Right ventricle myocardium superior (tissue), 1 donor: ENCODE results near the gene BICC1. TPM values are rescaled to one million over a fixed set of nuclear protein-coding genes. Genes with fewer than 3 reads are reported as not detected.
A peak's percentile ranks its signal among the peaks of the same experiment; 100 is the strongest.
"Not testable (repeated sequence)": the region's sequence is repeated elsewhere in the genome, so short reads cannot be mapped to it uniquely, and the experiment has no call there.

ENCODE experiments used
- ATAC-seq: fragments of 200-7000 bp; cut with Tn5 transposase; one replicate; pipeline ENCODE4 v1.9.1; 2020; ENCODE audit warnings: mild to moderate bottlenecking; ENCODE audit not compliant: poor library complexity
- DNase-seq: peaks from one replicate; pipeline ENCODE4 v3.0.0-alpha.2; 2020
- intact Hi-C: fragments of 100-400 bp; cut with DNase I; formaldehyde crosslinking; loops from one replicate; pipeline ENCODE4 v1.11.2; 2022
- total RNA-seq: library from RNA; stranded (reverse); fragmentation: NEBNext Ultra II Directional; extraction: Animal tissue kit (Norgen Biotek cat#: 25700); gene quantifications from one replicate; pipeline ENCODE4 v1.2.1, GENCODE V29; 2021
- donor health status: DM: no; HTN: yes; CAD: no; lungs with severe emphysema.

BICC1 gene
- total RNA-seq, 1 donor from 2014 or later, result 6.1 TPM

- DNase-seq, result no peak
- intact Hi-C loops, result no loop called here
- ATAC-seq, result no peak
Measured at GRCh38 chr10:58585435-58585834, 72.8 kb downstream of the BICC1 start.

GRCh38 chr10:58586282-58587245, 73.9 kb downstream of the BICC1 start:
- intact Hi-C loops, result no loop called here
- DNase-seq (no peak), ATAC-seq (no peak)

DNA sequence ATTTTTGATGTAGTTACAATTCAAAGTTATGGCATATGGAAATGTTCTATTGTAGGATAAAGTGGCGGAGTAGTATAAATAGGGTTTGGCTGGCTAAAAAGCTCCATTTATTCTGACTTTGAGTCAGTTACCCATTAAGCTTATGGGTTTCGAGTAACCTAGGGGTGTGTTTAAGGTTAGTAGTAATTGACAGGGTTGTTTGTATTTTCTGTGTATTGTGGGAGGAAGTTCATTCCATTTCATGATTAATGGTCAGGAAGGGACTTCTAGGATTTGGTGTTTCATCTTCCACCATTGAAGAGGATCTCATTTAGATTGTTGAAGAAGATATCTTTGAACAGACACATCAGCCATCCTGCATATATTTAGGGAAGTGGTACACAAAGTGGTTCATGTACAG, 75.0 kb downstream of the BICC1 start:
- ATAC-seq, result no peak
- DNase-seq, result no peak
- intact Hi-C loops, result no loop called here

GRCh38 chr10:58588673-58589265, 76.1 kb downstream of the BICC1 start:
- DNase-seq (peak; percentile 49), ATAC-seq (no peak)
- intact Hi-C loops, result no loop called here

GRCh38 chr10:58590152-58590840, 77.6 kb downstream of the BICC1 start:
- ATAC-seq (peak; percentile 88), DNase-seq (no peak)
- intact Hi-C loops, result no loop called here

DNA sequence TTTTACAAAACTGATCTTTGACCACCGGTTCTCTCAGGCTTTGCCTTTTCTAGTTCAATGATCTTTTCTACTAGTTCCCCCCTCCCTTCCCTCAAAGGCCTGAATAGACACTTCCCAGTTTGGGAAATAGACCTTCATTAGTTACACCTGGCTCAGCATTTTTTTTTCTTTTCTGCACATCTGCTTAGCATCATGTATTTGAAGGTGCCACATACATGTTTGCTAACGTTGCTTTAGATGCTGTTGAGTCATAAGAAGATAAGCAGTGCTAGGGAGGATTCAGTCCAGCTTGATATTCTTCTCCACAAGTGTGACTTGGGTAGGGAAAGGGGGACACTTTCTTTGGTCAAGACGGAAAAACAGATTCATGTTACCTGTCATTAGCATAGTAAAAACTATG, 78.3 kb downstream of the BICC1 start:
- intact Hi-C loops, result no loop called here
- ATAC-seq, result no peak
- no peak for DNase-seq

DNA sequence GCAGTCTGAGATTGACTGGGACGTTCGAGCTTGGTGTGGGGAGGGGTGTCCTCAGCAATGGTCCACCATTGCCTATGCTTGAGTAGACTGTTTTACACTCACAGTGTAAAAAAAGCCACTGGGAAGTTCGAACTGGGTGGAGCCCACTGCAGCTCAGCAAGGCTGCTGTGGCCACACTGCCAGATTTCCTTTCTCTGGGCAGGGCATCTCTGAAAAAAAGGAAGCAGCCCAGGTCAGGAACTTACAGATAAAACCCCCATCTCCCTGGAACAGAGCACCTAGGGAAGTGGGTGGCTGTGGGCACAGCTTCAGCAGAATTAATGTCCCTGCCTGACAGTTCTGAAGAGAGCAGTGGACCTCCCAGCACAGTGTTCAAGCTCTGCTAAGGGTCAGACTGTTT, 80.3 kb downstream of the BICC1 start:
- intact Hi-C loops, result no loop called here
- DNase-seq (no peak), ATAC-seq (no peak)

DNA sequence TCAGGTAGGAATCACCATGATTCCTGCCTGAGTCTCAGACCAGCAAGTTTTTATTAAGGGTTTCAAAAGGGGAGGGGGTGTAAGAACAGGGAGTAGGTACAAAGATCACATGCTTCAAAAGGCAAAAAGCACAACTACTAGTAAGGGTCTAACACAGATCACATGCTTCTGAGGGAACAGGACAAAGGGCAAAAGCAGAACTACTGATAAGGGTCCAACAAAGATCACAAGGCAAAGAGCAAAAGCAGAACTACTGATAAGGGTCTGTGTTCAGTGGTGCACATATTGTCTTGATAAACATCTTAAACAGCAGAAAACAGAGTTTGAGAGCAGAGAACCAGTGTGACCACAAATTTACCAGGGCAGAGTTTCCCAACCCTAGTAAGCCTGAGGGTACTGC, 84.5 kb downstream of the BICC1 start:
- ATAC-seq, intact Hi-C loops, DNase-seq: not testable (repeated sequence)

DNA sequence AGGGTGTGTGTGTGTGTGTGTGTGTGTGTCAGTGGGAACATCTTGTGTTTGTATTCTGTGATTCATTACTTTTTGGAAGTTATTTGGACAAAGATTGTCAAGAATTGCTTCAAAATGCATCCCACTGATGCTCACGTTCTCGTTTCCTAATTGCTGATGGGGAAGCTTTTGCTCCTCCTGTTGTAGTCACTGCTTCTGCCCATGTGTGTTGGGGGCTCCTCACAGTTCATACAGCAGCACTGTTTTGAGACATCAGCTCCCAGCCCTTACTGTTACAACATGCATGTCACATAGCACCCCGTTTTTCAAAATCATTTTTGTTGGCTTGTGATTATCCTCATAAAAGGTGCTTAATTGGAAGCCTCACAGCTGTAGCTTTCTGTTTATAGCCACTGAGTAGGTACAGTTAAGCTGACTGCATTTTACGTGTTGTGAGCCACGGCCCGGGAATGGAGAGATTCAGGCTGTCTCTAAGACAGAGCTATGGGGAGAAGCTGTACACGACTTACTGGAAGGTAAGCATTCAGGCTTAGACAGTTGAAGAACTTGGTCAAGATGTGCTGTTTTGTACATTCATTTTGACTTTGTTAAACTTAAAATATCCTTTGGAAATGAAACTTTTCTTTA, 87.4 kb downstream of the BICC1 start:
- intact Hi-C loops, result no loop called here

DNA sequence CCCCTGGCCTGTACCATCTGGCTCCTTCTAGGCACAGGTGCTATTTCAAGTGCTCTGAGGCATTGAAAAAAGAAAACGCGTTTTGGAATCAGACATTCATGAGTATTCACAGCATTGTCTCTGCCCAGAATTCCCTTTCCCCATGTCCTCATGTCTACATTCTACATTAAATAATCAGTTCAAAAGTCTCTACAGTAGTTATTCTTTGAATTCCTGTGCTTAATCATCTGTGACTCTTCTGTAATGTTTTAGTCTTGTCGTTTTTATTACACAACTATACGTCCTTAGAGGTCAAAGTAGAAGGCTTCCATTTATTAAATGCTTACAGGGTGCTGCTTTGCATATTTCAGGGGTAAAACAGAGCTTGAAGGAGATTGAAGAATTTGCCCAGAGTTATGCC, 95.7 kb downstream of the BICC1 start:
- intact Hi-C loops, result no loop called here
- no peak for ATAC-seq
- no peak for DNase-seq

More for the DNA sequence above, 87.4 kb downstream of the BICC1 start:
- ATAC-seq, result no peak
- no peak for DNase-seq

DNA sequence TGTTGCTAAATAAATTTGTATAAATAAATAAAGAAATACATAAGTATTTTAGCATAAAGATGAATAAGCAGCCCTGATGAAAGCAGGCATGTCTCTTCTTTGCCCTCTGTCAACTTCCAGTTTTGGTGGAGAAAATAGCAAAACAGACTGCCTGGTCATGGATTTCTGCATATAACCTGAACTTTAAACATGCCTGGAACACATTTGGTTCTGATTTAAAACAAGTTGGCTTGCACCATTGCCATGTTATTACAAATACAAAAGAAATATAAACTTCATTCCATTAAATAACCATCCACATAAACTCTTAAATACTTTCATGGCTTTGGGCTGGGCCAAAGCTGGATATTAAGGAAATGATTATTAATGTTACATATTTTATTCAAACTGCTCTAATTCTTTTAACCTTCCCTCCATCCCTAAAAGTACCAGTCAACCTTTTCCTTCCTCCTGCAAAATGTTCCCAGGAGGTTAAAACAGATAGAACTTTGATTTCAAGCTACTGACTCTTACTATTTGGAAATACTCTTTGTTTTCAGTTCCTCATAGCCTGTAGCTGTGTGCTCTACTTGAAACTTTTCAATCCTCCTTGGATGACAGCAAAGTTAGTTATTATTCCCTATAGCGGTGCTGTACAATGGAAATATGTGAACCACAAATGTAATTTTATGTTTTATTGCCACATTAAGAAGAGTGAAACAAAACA, 96.3 kb downstream of the BICC1 start:
- ATAC-seq, result no peak
- intact Hi-C loops, result no loop called here
- no peak for DNase-seq

GRCh38 chr10:58609532-58610150, 97.0 kb downstream of the BICC1 start:
- DNase-seq (no peak), ATAC-seq (no peak)
- intact Hi-C loops, result no loop called here

DNA sequence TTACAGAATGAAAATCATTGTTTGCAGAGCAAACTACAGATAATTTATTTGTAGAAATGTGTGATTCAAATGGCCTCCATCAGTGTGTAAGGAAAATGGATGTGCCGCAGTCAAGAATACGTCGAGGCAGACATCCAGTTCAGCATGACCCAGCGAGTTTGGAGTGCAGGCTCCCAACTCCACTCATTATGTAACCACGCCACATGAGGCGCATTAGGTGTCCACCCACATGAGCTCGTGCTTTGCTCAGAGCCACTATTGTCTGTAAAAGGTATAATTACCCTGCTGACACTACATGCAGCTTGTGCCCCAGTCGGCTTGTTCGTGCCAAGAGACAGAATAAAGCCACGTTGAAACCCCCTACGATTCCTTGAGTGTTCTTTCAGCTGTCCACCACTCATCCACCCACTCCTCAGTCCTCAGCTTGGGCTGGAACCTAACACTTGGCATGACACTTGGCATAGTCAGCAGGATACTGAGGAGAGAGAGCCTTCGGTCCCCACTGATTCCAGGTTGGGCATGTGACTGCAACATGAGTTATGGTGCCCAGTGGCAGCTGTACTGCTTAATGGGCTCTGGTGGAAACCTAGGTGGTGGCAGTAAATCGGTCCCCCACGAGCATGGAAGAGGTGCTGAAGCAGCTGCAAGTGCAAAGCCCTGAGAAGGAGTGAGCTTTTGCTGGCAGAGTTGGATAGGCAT, 102.7 kb downstream of the BICC1 start:
- no peak for ATAC-seq
- intact Hi-C loops, result no loop called here
- no peak for DNase-seq

DNA sequence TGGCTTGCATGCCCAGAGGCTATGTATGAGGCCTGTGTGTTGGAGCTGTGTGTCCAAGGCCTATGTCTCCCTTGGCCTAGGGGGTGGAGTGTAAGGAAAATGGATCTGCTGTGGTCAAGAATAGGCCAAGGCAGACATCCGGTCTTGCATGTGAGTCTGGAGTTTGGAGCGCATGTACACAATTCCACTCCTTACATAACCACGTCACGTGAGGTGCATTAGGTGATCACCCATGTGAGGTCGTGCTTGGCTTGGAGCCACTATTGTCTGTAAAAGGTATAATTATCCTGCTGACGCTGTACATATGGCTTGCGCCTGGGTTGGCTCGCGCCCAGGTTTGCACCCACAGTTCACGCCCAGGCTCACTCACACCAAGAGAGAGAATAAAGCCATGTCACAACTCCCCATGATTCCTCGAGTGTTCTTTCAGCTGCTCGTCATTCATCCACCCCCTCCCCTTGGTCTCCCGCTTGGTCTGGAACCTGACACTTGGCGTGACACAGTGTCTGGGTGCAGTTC, 105.5 kb downstream of the BICC1 start:
- DNase-seq (peak; percentile 33), ATAC-seq (no peak)
- intact Hi-C loops, result no loop called here

- DNase-seq, result no peak
- ATAC-seq, result no peak
- intact Hi-C loops, result no loop called here
Measured at GRCh38 chr10:58621379-58622077, 108.9 kb downstream of the BICC1 start.

- ATAC-seq, result no peak
- intact Hi-C loops, result no loop called here
- no peak for DNase-seq
Measured at GRCh38 chr10:58622246-58622645, 109.6 kb downstream of the BICC1 start.

GRCh38 chr10:58625070-58625469, 112.4 kb downstream of the BICC1 start:
- ATAC-seq, result peak; percentile 49
- intact Hi-C loops, result no loop called here
- DNase-seq, result no peak
